CD4-positive, alpha-beta memory T cell (primary cell): ENCODE results near the gene NXPE3. TPM values are rescaled to one million over a fixed set of nuclear protein-coding genes. Genes with fewer than 3 reads are reported as not detected.

Experiments
- CTCF ChIA-PET: fragments of 350-600 bp; sonication (Branson Sonifier 250); formaldehyde crosslinking; loops from one replicate; lab custom pipeline; 2021; ENCODE audit warnings: inconsistent platforms; ENCODE audit not compliant: partially characterized antibody; lab: Charles Lee
- POLR2A ChIA-PET: fragments of 350-600 bp; sonication (Branson Sonifier 250); formaldehyde crosslinking; loops from one replicate; lab custom pipeline; 2021; ENCODE audit not compliant: partially characterized antibody; lab: Charles Lee
- DNase-seq, 5 donors: peaks; one replicate each; pipeline versions ENCODE4 v3.0.0 to v3.0.0-alpha.2; 2020 to 2022; ENCODE audit warnings: mixed read lengths in 1 of 5
- H3K27ac ChIP-seq: one replicate; pipeline ENCODE4 v1.7.0; 2013; ENCODE audit warnings: low read depth, low read length
- H3K27me3 ChIP-seq: 2 replicates; pipeline ENCODE4 v1.7.0; 2013; ENCODE audit warnings: mild to moderate bottlenecking, low read length, moderate library complexity; ENCODE audit not compliant: insufficient read depth
- H3K36me3 ChIP-seq: 2 replicates; pipeline ENCODE4 v1.7.0; 2013; ENCODE audit warnings: mild to moderate bottlenecking, low read length, moderate library complexity; ENCODE audit not compliant: insufficient read depth
- H3K4me1 ChIP-seq: 2 replicates; pipeline ENCODE4 v1.7.0; 2013; ENCODE audit warnings: mild to moderate bottlenecking, low read length, moderate library complexity; ENCODE audit not compliant: insufficient read depth
- H3K4me3 ChIP-seq, 2 donors: one replicate each; pipeline ENCODE4 v1.7.0; 2013; ENCODE audit warnings: low read length in 2 of 2, mild to moderate bottlenecking in 1 of 2
- H3K9me3 ChIP-seq, 2 donors: one replicate each; pipeline ENCODE4 v1.7.0; 2013; ENCODE audit warnings: low read length in 2 of 2, control low read depth in 1 of 2; ENCODE audit not compliant: control insufficient read depth in 1 of 2
- H3K27ac Mint-ChIP-seq, 7 donors: one replicate each; pipeline ENCODE4 v1.8.0; 2020 to 2021; ENCODE audit warnings: mixed read lengths in 7 of 7, mild to moderate bottlenecking in 6 of 7, inconsistent platforms in 3 of 7, moderate library complexity in 3 of 7
- H3K27me3 Mint-ChIP-seq, 2 donors: one replicate each; pipeline ENCODE4 v1.8.0; 2020 to 2021; ENCODE audit warnings: mixed read lengths in 2 of 2
- H3K36me3 Mint-ChIP-seq, 2 donors: one replicate each; pipeline ENCODE4 v1.8.0; 2020 to 2021; ENCODE audit warnings: mixed read lengths in 2 of 2, inconsistent platforms in 1 of 2, mild to moderate bottlenecking in 1 of 2
- H3K4me1 Mint-ChIP-seq, 4 donors: one replicate each; pipeline ENCODE4 v1.8.0; 2020 to 2021; ENCODE audit warnings: mixed read lengths in 4 of 4, mild to moderate bottlenecking in 1 of 4
- H3K4me3 Mint-ChIP-seq, 8 donors: one replicate each; pipeline ENCODE4 v1.8.0; 2020 to 2021; ENCODE audit warnings: mixed read lengths in 8 of 8, mild to moderate bottlenecking in 7 of 8, moderate library complexity in 6 of 8, inconsistent platforms in 3 of 8
- H3K9me3 Mint-ChIP-seq, 8 donors: one replicate each; pipeline ENCODE4 v1.8.0; 2020 to 2021; ENCODE audit warnings: mixed read lengths in 8 of 8, mild to moderate bottlenecking in 5 of 8, inconsistent platforms in 3 of 8, moderate library complexity in 1 of 8
- intact Hi-C: fragments of 100-400 bp; cut with micrococcal nuclease; formaldehyde crosslinking; loops from one replicate; pipeline ENCODE4 v1.15.1; 2023
- polyA plus RNA-seq, 2 donors: library from polyadenylated mRNA; unstranded; fragments of 300-500 nt; fragmentation: Illumina TruSeq; gene quantifications; one replicate each; pipeline ENCODE4 v1.2.3, GENCODE V29; 2021
- total RNA-seq, 2 experiments: library from RNA; stranded (reverse); gene quantifications; one replicate each; pipeline ENCODE4 v1.2.3, GENCODE V29; 2021

NXPE3 gene
- total and polyA plus RNA-seq, 4 experiments from 2014 or later, result 35.7 to 50.0 (median 36.7) TPM

DNA sequence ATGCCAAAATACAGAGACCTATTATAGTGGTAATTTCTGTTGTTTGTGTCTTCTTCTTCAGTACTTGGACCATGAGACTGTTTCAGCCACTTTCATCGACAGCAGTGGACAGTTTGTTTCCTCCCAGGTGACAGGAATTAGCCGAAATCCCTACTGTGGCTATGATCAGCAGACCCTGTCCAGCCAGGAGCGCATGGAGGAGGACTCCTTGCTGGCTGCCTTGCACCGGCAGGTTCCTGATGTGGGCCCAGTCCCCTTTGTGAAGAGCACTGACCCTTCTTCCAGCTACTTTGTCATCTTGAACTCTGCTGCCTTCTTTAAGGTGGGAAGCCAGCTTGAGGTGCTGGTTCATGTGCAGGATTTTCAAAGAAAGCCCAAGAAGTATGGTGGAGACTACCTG is 22.2 kb downstream of the NXPE3 start:
- Histone ChIP-seq H3K27me3 (no peaks in the 10 kb centered on the region), H3K27ac (no peak overlapping the region), H3K4me1 (peaks cover 22% of the 10 kb centered on the region), H3K9me3 (no peaks in the 10 kb centered on the region), H3K36me3 (peaks cover 10% of the 10 kb centered on the region), H3K4me3 (no peak overlapping the region)
- H3K36me3 Mint-ChIP-seq, result peaks cover 55 to 64% of the 10 kb centered on the region in 2 donors
- peaks cover 22 to 48% (median 28%) of the 10 kb centered on the region in 4 donors for H3K4me1 Mint-ChIP-seq
- no peak for DNase-seq
- CTCF ChIA-PET, result interaction anchor here (1.0 to 15.7 kb wide), 10 partner anchors 10 to 425 kb away, joined by 3 to 573 read pairs (median 14); partner anchors contain the start of gene CEP97
- intact Hi-C loops, result no loop called here
- H3K9me3 Mint-ChIP-seq, result peaks cover 0 to 1% (median 0%) of the 10 kb centered on the region in 8 donors
- no peak overlapping the region for H3K4me3 Mint-ChIP-seq
- peak overlapping the region in 4 of 7 donors; percentile 33 to 71 (median 56) for H3K27ac Mint-ChIP-seq
- POLR2A ChIA-PET, result no interaction called here
- no peaks in the 10 kb centered on the region for H3K27me3 Mint-ChIP-seq

DNA sequence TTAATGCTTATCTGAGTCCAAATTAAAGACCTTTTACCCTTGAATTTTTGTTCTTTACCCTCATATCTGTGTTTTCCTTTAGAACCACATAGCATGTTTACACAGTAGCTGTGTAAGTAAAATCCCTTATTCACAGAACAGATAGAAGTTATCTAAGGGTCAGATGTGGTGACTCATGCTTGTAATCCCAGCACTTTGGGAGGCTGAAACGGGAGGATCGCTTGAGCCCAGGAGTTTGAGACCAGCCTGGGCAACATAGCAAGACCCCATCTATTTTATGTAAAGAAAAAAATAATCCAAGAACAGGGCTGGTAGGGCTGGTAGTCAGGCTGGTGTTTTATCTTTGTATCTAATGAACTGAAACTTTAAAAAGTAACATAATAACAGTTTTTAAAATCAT is 23.2 kb downstream of the NXPE3 start:
- Histone ChIP-seq H3K27me3 (no peaks in the 10 kb centered on the region), H3K27ac (no peak overlapping the region), H3K4me1 (peaks cover 13% of the 10 kb centered on the region), H3K36me3 (peaks cover 10% of the 10 kb centered on the region), H3K9me3 (no peaks in the 10 kb centered on the region), H3K4me3 (no peak overlapping the region)
- Mint-ChIP-seq H3K36me3 (peaks cover 50 to 60% of the 10 kb centered on the region in 2 donors), H3K27ac (peak overlapping the region; percentile 22 to 85 (median 66)), H3K4me1 (peaks cover 14 to 40% (median 21%) of the 10 kb centered on the region in 4 donors), H3K9me3 (no peaks in the 10 kb centered on the region), H3K27me3 (no peaks in the 10 kb centered on the region), H3K4me3 (no peak overlapping the region)
- CTCF ChIA-PET, result interaction anchor here (0.6 to 15.7 kb wide), 37 partner anchors 9 to 735 kb away, joined by 3 to 573 read pairs (median 6); partner anchors contain the start of genes CEP97, NFKBIZ and NXPE3
- no peak for DNase-seq
- POLR2A ChIA-PET, result interaction anchor here (1.0 to 1.3 kb wide), 2 partner anchors 23 to 48 kb away, joined by 5 read pairs; partner anchors contain the start of genes NFKBIZ and NXPE3
- intact Hi-C loops, result no loop called here

DNA sequence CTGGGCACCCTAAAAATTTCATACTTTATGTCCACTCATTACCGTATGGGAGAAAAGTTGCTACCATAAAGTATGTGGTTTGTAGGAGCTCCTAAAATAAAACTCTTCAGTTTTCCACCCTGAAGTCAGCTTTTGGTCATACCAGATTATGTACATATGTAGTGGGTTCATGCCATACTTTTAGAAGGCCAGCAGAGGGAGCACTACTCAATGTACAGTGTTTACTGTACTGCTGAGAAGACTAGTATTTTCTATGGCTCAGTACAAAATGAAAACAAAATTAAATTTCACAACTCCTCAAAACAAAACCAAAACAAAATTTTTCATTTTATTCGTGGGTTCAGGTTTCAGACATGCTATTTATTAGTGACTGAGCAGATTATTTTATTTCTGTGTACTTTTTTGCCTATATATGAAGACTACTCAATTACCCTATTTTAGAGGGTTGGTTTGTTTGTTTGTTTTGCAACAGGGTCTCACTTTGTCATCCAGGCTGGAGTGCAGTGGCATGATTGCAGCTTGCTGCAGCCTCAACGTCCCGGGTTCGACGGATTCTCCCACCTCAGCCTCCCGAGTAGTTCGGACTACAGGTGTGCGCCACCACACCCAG is 24.3 kb downstream of the NXPE3 start:
- Histone ChIP-seq H3K9me3 (no peaks in the 10 kb centered on the region), H3K4me1 (peaks cover 13% of the 10 kb centered on the region), H3K27ac (peak overlapping the region; percentile 18), H3K27me3 (no peaks in the 10 kb centered on the region), H3K4me3 (no peak overlapping the region), H3K36me3 (peaks cover 10% of the 10 kb centered on the region)
- ChIA-PET CTCF (interaction anchor here (0.6 to 15.7 kb wide), 43 partner anchors 8 to 750 kb away, joined by 3 to 573 read pairs (median 5); partner anchors contain the start of genes CEP97, NFKBIZ and NXPE3), POLR2A (interaction anchor here (1.0 to 1.3 kb wide), 3 partner anchors 24 to 47 kb away, joined by 3 to 5 read pairs (median 5); partner anchors contain the start of genes NFKBIZ and NXPE3)
- Mint-ChIP-seq H3K36me3 (peaks cover 46 to 62% of the 10 kb centered on the region in 2 donors), H3K4me3 (peak overlapping the region in 4 of 8 donors; percentile 8 to 66 (median 32)), H3K27ac (peak overlapping the region; percentile 56 to 85 (median 66)), H3K4me1 (peaks cover 14 to 36% (median 20%) of the 10 kb centered on the region in 4 donors), H3K9me3 (no peaks in the 10 kb centered on the region), H3K27me3 (no peaks in the 10 kb centered on the region)
- peak; percentile 64 to 77 (median 71) for DNase-seq
- intact Hi-C loops, result loop anchor here (1.0 kb wide), 2 partner anchors 108 to 733 kb away; no protein-coding TSS in a partner anchor

DNA sequence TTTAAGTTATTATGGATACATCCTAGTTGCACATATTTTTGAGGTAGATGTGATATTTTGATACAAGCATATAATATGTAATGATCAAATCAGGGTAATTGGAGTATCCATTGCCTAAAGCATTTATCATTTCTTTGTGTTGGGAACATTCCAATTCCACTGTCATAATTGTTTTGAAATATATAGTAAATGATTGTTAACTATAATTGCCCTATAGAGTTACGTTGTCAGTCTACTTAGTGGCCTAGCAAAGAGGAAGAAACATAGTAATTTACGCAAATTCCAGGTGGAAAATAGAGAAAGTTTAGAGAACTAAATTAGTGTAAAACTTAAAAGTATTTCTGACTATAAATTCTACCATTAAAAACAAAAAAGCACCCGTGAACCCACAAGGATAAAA is 24.9 kb downstream of the NXPE3 start:
- peaks cover 45 to 62% of the 10 kb centered on the region in 2 donors for H3K36me3 Mint-ChIP-seq
- ChIA-PET CTCF (interaction anchor here (1.0 to 15.7 kb wide), 11 partner anchors 7 to 733 kb away, joined by 3 to 573 read pairs (median 17); partner anchors contain the start of gene NXPE3), POLR2A (interaction anchor here (1.2 kb wide), 1 partner anchor 45 kb away, joined by 3 read pairs; no protein-coding TSS in a partner anchor)
- peaks cover 10% of the 10 kb centered on the region for H3K36me3 ChIP-seq
- H3K27me3 ChIP-seq, result no peaks in the 10 kb centered on the region
- peak overlapping the region in 2 of 8 donors; percentile 36 to 50 for H3K4me3 Mint-ChIP-seq
- no peaks in the 10 kb centered on the region for H3K9me3 ChIP-seq
- peaks cover 15 to 38% (median 22%) of the 10 kb centered on the region in 4 donors for H3K4me1 Mint-ChIP-seq
- peak overlapping the region in 4 of 7 donors; percentile 40 to 85 (median 78) for H3K27ac Mint-ChIP-seq
- no peaks in the 10 kb centered on the region for H3K27me3 Mint-ChIP-seq
- intact Hi-C loops, result loop anchor here (1.0 kb wide), 2 partner anchors 109 to 732 kb away; no protein-coding TSS in a partner anchor
- H3K4me1 ChIP-seq, result peaks cover 15% of the 10 kb centered on the region
- no peaks in the 10 kb centered on the region for H3K9me3 Mint-ChIP-seq
- no peak overlapping the region for H3K27ac ChIP-seq
- no peak overlapping the region for H3K4me3 ChIP-seq
- DNase-seq, result no peak

DNA sequence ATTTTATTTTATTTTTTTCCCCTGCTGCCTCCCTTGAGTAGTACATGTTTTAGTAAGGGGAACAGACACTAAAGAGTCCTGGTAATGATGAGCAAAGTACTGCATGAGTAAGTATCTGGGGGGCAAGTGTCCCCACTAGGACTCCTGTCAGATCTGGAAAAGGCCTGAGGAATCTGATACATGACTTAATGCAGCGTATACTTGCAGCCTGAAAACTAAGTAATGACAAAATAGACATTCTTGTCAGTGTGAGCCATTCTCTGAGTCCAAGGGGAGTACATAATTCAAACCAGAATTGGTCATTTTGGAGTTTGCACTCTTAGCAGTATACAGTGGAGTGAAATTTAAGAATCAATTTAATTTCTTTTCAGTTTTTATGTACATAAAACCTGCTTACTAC is 27.5 kb downstream of the NXPE3 start:
- H3K27me3 ChIP-seq, result no peaks in the 10 kb centered on the region
- H3K9me3 ChIP-seq, result no peaks in the 10 kb centered on the region
- H3K4me1 Mint-ChIP-seq, result peaks cover 23 to 48% (median 30%) of the 10 kb centered on the region in 4 donors
- H3K27me3 Mint-ChIP-seq, result no peaks in the 10 kb centered on the region
- H3K36me3 Mint-ChIP-seq, result peaks cover 35 to 52% of the 10 kb centered on the region in 2 donors
- H3K36me3 ChIP-seq, result peaks cover 4% of the 10 kb centered on the region
- peak overlapping the region in 4 of 7 donors; percentile 12 to 19 (median 14) for H3K27ac Mint-ChIP-seq
- H3K4me3 Mint-ChIP-seq, result peak overlapping the region in 1 of 8 donors; percentile 7
- POLR2A ChIA-PET, result interaction anchor here (2.0 kb wide), 1 partner anchor 418 kb away, joined by 4 read pairs; no protein-coding TSS in a partner anchor
- peaks cover 34% of the 10 kb centered on the region for H3K4me1 ChIP-seq
- no peak overlapping the region for H3K27ac ChIP-seq
- H3K9me3 Mint-ChIP-seq, result no peaks in the 10 kb centered on the region
- CTCF ChIA-PET, result interaction anchor here (1.2 to 15.7 kb wide), 7 partner anchors 16 to 865 kb away, joined by 3 to 573 read pairs (median 6); no protein-coding TSS in a partner anchor
- intact Hi-C loops, result no loop called here
- no peak for DNase-seq
- H3K4me3 ChIP-seq, result no peak overlapping the region

DNA sequence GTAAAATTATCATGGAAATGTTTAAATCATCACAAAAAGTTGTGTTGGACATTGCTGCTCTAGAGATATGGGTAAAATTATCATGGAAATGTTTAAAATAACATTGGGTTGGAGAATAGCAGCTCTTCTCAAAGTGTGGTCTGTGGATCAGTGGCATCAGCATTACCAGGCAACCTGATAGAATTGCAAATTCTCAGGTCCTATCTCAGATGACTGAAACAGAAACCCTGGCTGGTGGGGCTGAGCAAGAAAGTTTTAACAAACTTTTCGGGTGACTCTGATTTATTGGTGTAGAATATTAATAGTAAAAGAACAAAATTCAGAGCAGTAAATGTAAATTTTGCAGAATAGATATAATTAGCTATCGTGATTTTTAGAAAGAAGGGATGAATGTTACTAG is 28.9 kb downstream of the NXPE3 start:
- H3K9me3 ChIP-seq, result no peaks in the 10 kb centered on the region
- ChIA-PET POLR2A (interaction anchor here (1.0 to 2.7 kb wide), 4 partner anchors 13 to 421 kb away, joined by 3 to 10 read pairs (median 7); no protein-coding TSS in a partner anchor), CTCF (interaction anchor here (1.3 to 15.7 kb wide), 7 partner anchors 14 to 864 kb away, joined by 3 to 573 read pairs (median 9); no protein-coding TSS in a partner anchor)
- H3K9me3 Mint-ChIP-seq, result no peaks in the 10 kb centered on the region
- H3K27ac ChIP-seq, result no peak overlapping the region
- no peak overlapping the region for H3K4me3 Mint-ChIP-seq
- H3K4me1 Mint-ChIP-seq, result peaks cover 23 to 48% (median 30%) of the 10 kb centered on the region in 4 donors
- intact Hi-C loops, result loop anchor here (2.0 kb wide), 1 partner anchor 43 kb away; no protein-coding TSS in a partner anchor
- no peak overlapping the region for H3K27ac Mint-ChIP-seq
- peaks cover 29% of the 10 kb centered on the region for H3K4me1 ChIP-seq
- no peaks in the 10 kb centered on the region for H3K27me3 ChIP-seq
- H3K36me3 Mint-ChIP-seq, result peaks cover 28 to 43% of the 10 kb centered on the region in 2 donors
- no peak overlapping the region for H3K4me3 ChIP-seq
- DNase-seq, result no peak
- H3K36me3 ChIP-seq, result no peaks in the 10 kb centered on the region
- no peaks in the 10 kb centered on the region for H3K27me3 Mint-ChIP-seq
